ENCODE results near the gene SPATA3. TPM values are rescaled to one million over a fixed set of nuclear protein-coding genes. Genes with fewer than 3 reads are reported as not detected.

Gene SPATA3
- not detected for polyA plus RNA-seq
- long read RNA-seq, donor 1 = 0 reads
- long read RNA-seq, donor 2 = 0 reads
- long read RNA-seq, donor 3 = 0 reads
- long read RNA-seq, donor 4 = 0 reads
- long read RNA-seq, donor 5 = 0 reads
- long read RNA-seq, donor 6 = 0 reads
- long read RNA-seq, donor 7 = 0 reads
- long read RNA-seq, donor 8 = 0 reads
- long read RNA-seq, donor 9 = 0 reads
- long read RNA-seq, donor 10 = 0 reads

GRCh38 chr2:230995821-230996220 is at the start of gene SPATA3:
Gene SPATA3, plus strand, starts transcription at chr2:230996121. Its CDS starts 113 bp downstream, at chr2:230996234.
- 88 to 91% (median 88%) methylated on average over 9 of the region's 9 CpGs for WGBS, 3 donors
- H3K27me3 ChIP-seq (ENCODE audit: control insufficient read depth in 3 of 3, insufficient read depth in 3 of 3, low read length in 3 of 3) = peaks cover 0 to 27% (median 4%) of the 10 kb centered on the region in 3 donors
- no peak within 1 kb of the TSS for H3K4me3 ChIP-seq (ENCODE audit: low read depth in 1 of 3, low read length in 3 of 3)
- no peak within 1 kb of the TSS for H3K27ac ChIP-seq (ENCODE audit: low read depth in 1 of 3, low read length in 2 of 3)
- no peaks in the 10 kb centered on the region for H3K36me3 ChIP-seq (ENCODE audit: control insufficient read depth in 3 of 3, insufficient read depth in 2 of 3, low read depth in 1 of 3, low read length in 3 of 3)
- DNase-seq (no peak), FAIRE-seq (no peak)
- H3K9me3 ChIP-seq (ENCODE audit: control insufficient read depth in 2 of 2, insufficient read depth in 1 of 2, low read depth in 1 of 2, low read length in 1 of 2) = no peaks in the 10 kb centered on the region
- no peaks in the 10 kb centered on the region for H3K4me1 ChIP-seq (ENCODE audit: control insufficient read depth in 3 of 3, insufficient read depth in 2 of 3, low read depth in 1 of 3, low read length in 2 of 3)

- FAIRE-seq (no peak), DNase-seq (no peak)
- 74 to 85% (median 76%) methylated on average over 7 of the region's 7 CpGs for WGBS, 3 donors
- H3K27ac ChIP-seq (ENCODE audit: low read depth in 1 of 3, low read length in 2 of 3) = no peak overlapping the region
- no peaks in the 10 kb centered on the region for H3K9me3 ChIP-seq (ENCODE audit: control insufficient read depth in 2 of 2, insufficient read depth in 1 of 2, low read depth in 1 of 2, low read length in 1 of 2)
- H3K27me3 ChIP-seq (ENCODE audit: control insufficient read depth in 3 of 3, insufficient read depth in 3 of 3, low read length in 3 of 3) = no peaks in the 10 kb centered on the region
- no peak overlapping the region for H3K4me3 ChIP-seq (ENCODE audit: low read depth in 1 of 3, low read length in 3 of 3)
- H3K36me3 ChIP-seq (ENCODE audit: control insufficient read depth in 3 of 3, insufficient read depth in 2 of 3, low read depth in 1 of 3, low read length in 3 of 3) = no peaks in the 10 kb centered on the region
- H3K4me1 ChIP-seq (ENCODE audit: control insufficient read depth in 3 of 3, insufficient read depth in 2 of 3, low read depth in 1 of 3, low read length in 2 of 3) = no peaks in the 10 kb centered on the region
Measured at GRCh38 chr2:230946429-230947234, 49.3 kb upstream of the SPATA3 start.

- H3K9me3 ChIP-seq (ENCODE audit: control insufficient read depth in 2 of 2, insufficient read depth in 1 of 2, low read depth in 1 of 2, low read length in 1 of 2) = no peaks in the 10 kb centered on the region
- H3K27me3 ChIP-seq (ENCODE audit: control insufficient read depth in 3 of 3, insufficient read depth in 3 of 3, low read length in 3 of 3) = no peaks in the 10 kb centered on the region
- 69 to 92% (median 73%) methylated on average over 3 of the region's 3 CpGs for WGBS, 3 donors
- FAIRE-seq (no peak), DNase-seq (no peak)
- H3K4me1 ChIP-seq (ENCODE audit: control insufficient read depth in 3 of 3, insufficient read depth in 2 of 3, low read depth in 1 of 3, low read length in 2 of 3) = no peaks in the 10 kb centered on the region
- no peak overlapping the region for H3K4me3 ChIP-seq (ENCODE audit: low read depth in 1 of 3, low read length in 3 of 3)
- H3K36me3 ChIP-seq (ENCODE audit: control insufficient read depth in 3 of 3, insufficient read depth in 2 of 3, low read depth in 1 of 3, low read length in 3 of 3) = no peaks in the 10 kb centered on the region
- no peak overlapping the region for H3K27ac ChIP-seq (ENCODE audit: low read depth in 1 of 3, low read length in 2 of 3)
Measured at GRCh38 chr2:230947235-230947576, 48.7 kb upstream of the SPATA3 start.

GRCh38 chr2:230947908-230948365 is 48.0 kb upstream of the SPATA3 start:
- FAIRE-seq (no peak), DNase-seq (no peak)
- H3K36me3 ChIP-seq (ENCODE audit: control insufficient read depth in 3 of 3, insufficient read depth in 2 of 3, low read depth in 1 of 3, low read length in 3 of 3) = no peaks in the 10 kb centered on the region
- H3K4me1 ChIP-seq (ENCODE audit: control insufficient read depth in 3 of 3, insufficient read depth in 2 of 3, low read depth in 1 of 3, low read length in 2 of 3) = no peaks in the 10 kb centered on the region
- no peak overlapping the region for H3K4me3 ChIP-seq (ENCODE audit: low read depth in 1 of 3, low read length in 3 of 3)
- 66 to 87% (median 80%) methylated on average over 8 to 10 of the region's 10 CpGs for WGBS, 3 donors
- H3K9me3 ChIP-seq (ENCODE audit: control insufficient read depth in 2 of 2, insufficient read depth in 1 of 2, low read depth in 1 of 2, low read length in 1 of 2) = peaks cover 0 to 4% of the 10 kb centered on the region in 2 donors
- no peak overlapping the region for H3K27ac ChIP-seq (ENCODE audit: low read depth in 1 of 3, low read length in 2 of 3)
- no peaks in the 10 kb centered on the region for H3K27me3 ChIP-seq (ENCODE audit: control insufficient read depth in 3 of 3, insufficient read depth in 3 of 3, low read length in 3 of 3)

- no peak for DNase-seq
- no peaks in the 10 kb centered on the region for H3K4me1 ChIP-seq (ENCODE audit: control insufficient read depth in 3 of 3, insufficient read depth in 2 of 3, low read depth in 1 of 3, low read length in 2 of 3)
- WGBS, 3 donors = 76 to 86% (median 79%) methylated on average over 20 of the region's 20 CpGs
- H3K27me3 ChIP-seq (ENCODE audit: control insufficient read depth in 3 of 3, insufficient read depth in 3 of 3, low read length in 3 of 3) = no peaks in the 10 kb centered on the region
- H3K9me3 ChIP-seq (ENCODE audit: control insufficient read depth in 2 of 2, insufficient read depth in 1 of 2, low read depth in 1 of 2, low read length in 1 of 2) = peaks cover 0 to 7% of the 10 kb centered on the region in 2 donors
- no peaks in the 10 kb centered on the region for H3K36me3 ChIP-seq (ENCODE audit: control insufficient read depth in 3 of 3, insufficient read depth in 2 of 3, low read depth in 1 of 3, low read length in 3 of 3)
- no peak for FAIRE-seq
- H3K4me3 ChIP-seq (ENCODE audit: low read depth in 1 of 3, low read length in 3 of 3) = no peak overlapping the region
- H3K27ac ChIP-seq (ENCODE audit: low read depth in 1 of 3, low read length in 2 of 3) = no peak overlapping the region
Measured at GRCh38 chr2:230949966-230950873, 45.7 kb upstream of the SPATA3 start.

GRCh38 chr2:230950874-230951339 is 45.0 kb upstream of the SPATA3 start:
- FAIRE-seq = no peak
- H3K27me3 ChIP-seq (ENCODE audit: control insufficient read depth in 3 of 3, insufficient read depth in 3 of 3, low read length in 3 of 3) = no peaks in the 10 kb centered on the region
- H3K27ac ChIP-seq (ENCODE audit: low read depth in 1 of 3, low read length in 2 of 3) = no peak overlapping the region
- no peak overlapping the region for H3K4me3 ChIP-seq (ENCODE audit: low read depth in 1 of 3, low read length in 3 of 3)
- no peaks in the 10 kb centered on the region for H3K4me1 ChIP-seq (ENCODE audit: control insufficient read depth in 3 of 3, insufficient read depth in 2 of 3, low read depth in 1 of 3, low read length in 2 of 3)
- WGBS, 3 donors = 82 to 84% (median 82%) methylated on average over 10 of the region's 10 CpGs
- H3K9me3 ChIP-seq (ENCODE audit: control insufficient read depth in 2 of 2, insufficient read depth in 1 of 2, low read depth in 1 of 2, low read length in 1 of 2) = peaks cover 0 to 7% of the 10 kb centered on the region in 2 donors
- DNase-seq = peak in 1 of 2 donors; percentile 54
- H3K36me3 ChIP-seq (ENCODE audit: control insufficient read depth in 3 of 3, insufficient read depth in 2 of 3, low read depth in 1 of 3, low read length in 3 of 3) = no peaks in the 10 kb centered on the region

GRCh38 chr2:230951396-230951795 is 44.5 kb upstream of the SPATA3 start:
- no peaks in the 10 kb centered on the region for H3K36me3 ChIP-seq (ENCODE audit: control insufficient read depth in 3 of 3, insufficient read depth in 2 of 3, low read depth in 1 of 3, low read length in 3 of 3)
- H3K4me3 ChIP-seq (ENCODE audit: low read depth in 1 of 3, low read length in 3 of 3) = no peak overlapping the region
- FAIRE-seq = no peak
- H3K4me1 ChIP-seq (ENCODE audit: control insufficient read depth in 3 of 3, insufficient read depth in 2 of 3, low read depth in 1 of 3, low read length in 2 of 3) = no peaks in the 10 kb centered on the region
- no peak for DNase-seq
- H3K27me3 ChIP-seq (ENCODE audit: control insufficient read depth in 3 of 3, insufficient read depth in 3 of 3, low read length in 3 of 3) = peaks cover 0 to 2% (median 0%) of the 10 kb centered on the region in 3 donors
- H3K9me3 ChIP-seq (ENCODE audit: control insufficient read depth in 2 of 2, insufficient read depth in 1 of 2, low read depth in 1 of 2, low read length in 1 of 2) = peaks cover 0 to 7% of the 10 kb centered on the region in 2 donors
- WGBS, 3 donors = 85 to 92% (median 90%) methylated on average over 2 of the region's 2 CpGs
- no peak overlapping the region for H3K27ac ChIP-seq (ENCODE audit: low read depth in 1 of 3, low read length in 2 of 3)

Measured in small intestine (tissue), 16 donors.